ENCODE data around the gene CAPRIN1.

The CAPRIN1 gene

GRCh38 chr11:34049028-34049427 lies 2.5 kb upstream of the CAPRIN1 start:
- TF ChIP-seq CTCF (IDR thresholded peaks at IDR 0.05; ENCODE audit: insufficient read depth, low read length) (no peak), SPI1 (IDR thresholded peaks at IDR 0.05; ENCODE audit: borderline replicate concordance, low read depth) (no peak), POLR2AphosphoS5 (IDR thresholded peaks at IDR 0.05; ENCODE audit: low read depth) (no peak), GABPA (IDR thresholded peaks at IDR 0.05; ENCODE audit: low read depth) (no peak), REST (IDR thresholded peaks at IDR 0.05; ENCODE audit: insufficient replicate concordance, low read depth) (no peak)
- H3K4me3 ChIP-seq (replicated peaks; ENCODE audit: insufficient read depth, low read length) = no peak overlapping the region
- no peak for DNase-seq (ENCODE audit: low read depth in 1 of 2, low spot score in 1 of 2)
- H3K27ac ChIP-seq (replicated peaks) = no peak overlapping the region
- no peaks in the 10 kb centered on the region for H3K27me3 ChIP-seq (ENCODE audit: insufficient read depth, poor library complexity, severe bottlenecking)

GRCh38 chr11:34050581-34051348 lies 766 bp upstream of the CAPRIN1 start:
- Histone ChIP-seq H3K27ac (replicated peaks) (peak overlapping the region; percentile 100), H3K27me3 (ENCODE audit: insufficient read depth, poor library complexity, severe bottlenecking) (no peaks in the 10 kb centered on the region), H3K4me3 (replicated peaks; ENCODE audit: insufficient read depth, low read length) (peak overlapping the region; percentile 43)
- TF ChIP-seq POLR2AphosphoS5 (IDR thresholded peaks at IDR 0.05; ENCODE audit: low read depth) (no peak), REST (IDR thresholded peaks at IDR 0.05; ENCODE audit: insufficient replicate concordance, low read depth) (no peak), SPI1 (IDR thresholded peaks at IDR 0.05; ENCODE audit: borderline replicate concordance, low read depth) (no peak), GABPA (IDR thresholded peaks at IDR 0.05; ENCODE audit: low read depth) (no peak), CTCF (IDR thresholded peaks at IDR 0.05; ENCODE audit: insufficient read depth, low read length) (no peak)
- no peak for DNase-seq (ENCODE audit: low read depth in 1 of 2, low spot score in 1 of 2)

GRCh38 chr11:34052036-34052607 lies 591 bp downstream of the CAPRIN1 start:
- peak; percentile 86 to 91 for DNase-seq (ENCODE audit: low read depth in 1 of 2, low spot score in 1 of 2)

GRCh38 chr11:34052608-34053160 lies 1.2 kb downstream of the CAPRIN1 start:
- Histone ChIP-seq H3K27me3 (ENCODE audit: insufficient read depth, poor library complexity, severe bottlenecking) (no peaks in the 10 kb centered on the region), H3K4me3 (replicated peaks; ENCODE audit: insufficient read depth, low read length) (peak overlapping the region; percentile 84), H3K27ac (replicated peaks) (peak overlapping the region; percentile 100)
- TF ChIP-seq CTCF (IDR thresholded peaks at IDR 0.05; ENCODE audit: insufficient read depth, low read length) (no peak), POLR2AphosphoS5 (IDR thresholded peaks at IDR 0.05; ENCODE audit: low read depth) (no peak), SPI1 (IDR thresholded peaks at IDR 0.05; ENCODE audit: borderline replicate concordance, low read depth) (no peak), REST (IDR thresholded peaks at IDR 0.05; ENCODE audit: insufficient replicate concordance, low read depth) (no peak), GABPA (IDR thresholded peaks at IDR 0.05; ENCODE audit: low read depth) (no peak)
- DNase-seq (ENCODE audit: low read depth in 1 of 2, low spot score in 1 of 2) = peak in 1 of 2 experiments; percentile 15

More at GRCh38 chr11:34052036-34052607, 591 bp downstream of the CAPRIN1 start:
- TF ChIP-seq SPI1 (IDR thresholded peaks at IDR 0.05; ENCODE audit: borderline replicate concordance, low read depth) (no peak), POLR2AphosphoS5 (IDR thresholded peaks at IDR 0.05; ENCODE audit: low read depth) (peak; percentile 67)
- Histone ChIP-seq H3K27ac (replicated peaks) (peak overlapping the region; percentile 100), H3K4me3 (replicated peaks; ENCODE audit: insufficient read depth, low read length) (peak overlapping the region; percentile 84), H3K27me3 (ENCODE audit: insufficient read depth, poor library complexity, severe bottlenecking) (no peaks in the 10 kb centered on the region)

Measured in HL-60 (cell line).